ENCODE data around the gene PLSCR2. TPM values are rescaled to one million over a fixed set of nuclear protein-coding genes. Genes with fewer than 3 reads are reported as not detected.
"Not testable (repeated sequence)": the region's sequence is repeated elsewhere in the genome, so short reads cannot be mapped to it uniquely, and the experiment has no call there.

The PLSCR2 gene
- polyA plus RNA-seq, 3 donors from 2014 or later: not detected

DNA sequence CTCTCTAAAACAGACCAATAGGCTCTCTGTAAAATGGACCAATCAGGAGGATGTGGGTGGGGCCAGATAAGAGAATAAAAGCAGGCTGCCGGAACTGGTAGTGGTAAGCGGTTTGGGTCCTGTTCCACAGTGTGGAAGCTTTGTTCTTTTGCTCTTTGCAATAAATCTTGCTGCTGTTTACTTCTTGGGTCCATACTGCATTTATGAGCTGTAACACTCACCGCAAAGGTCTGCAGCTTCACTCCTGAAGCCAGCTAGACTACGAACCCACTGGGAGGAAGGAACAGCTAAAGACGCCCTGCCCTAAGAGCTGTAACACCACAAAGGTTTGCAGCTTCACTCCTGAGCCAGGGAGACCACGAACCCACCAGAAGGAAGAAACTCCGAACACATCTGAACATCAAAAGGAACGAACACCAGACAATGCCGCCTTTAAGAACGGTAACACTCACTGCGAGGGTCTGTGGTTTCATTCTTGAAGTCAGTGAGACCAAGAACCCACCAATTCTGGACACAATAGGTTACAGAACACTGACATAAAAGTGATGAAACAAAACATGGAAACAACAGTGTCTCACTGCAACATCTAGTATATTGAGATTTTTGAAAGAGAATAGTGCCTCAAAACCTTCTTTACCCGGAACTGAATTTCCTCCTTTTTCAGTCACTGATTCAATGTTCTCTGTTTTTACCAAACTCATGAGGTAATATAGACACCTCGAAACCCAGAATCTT is 28.8 kb upstream of the PLSCR2 start:
- no peaks in the 10 kb centered on the region for H3K9me3 Mint-ChIP-seq
- H3K27me3 Mint-ChIP-seq (ENCODE audit: low read depth in 3 of 3): peaks cover 2 to 8% (median 5%) of the 10 kb centered on the region in 3 donors
- peak overlapping the region; percentile 30 to 89 (median 67) for H3K27ac Mint-ChIP-seq
- H3K4me3 Mint-ChIP-seq: peak overlapping the region; percentile 81 to 88 (median 85)
- H3K4me1 Mint-ChIP-seq: peaks cover 22 to 24% of the 10 kb centered on the region in 2 donors
- peaks cover 0 to 10% (median 9%) of the 10 kb centered on the region in 3 donors for H3K36me3 Mint-ChIP-seq
- peak; percentile 38 to 54 (median 50) for DNase-seq

DNA sequence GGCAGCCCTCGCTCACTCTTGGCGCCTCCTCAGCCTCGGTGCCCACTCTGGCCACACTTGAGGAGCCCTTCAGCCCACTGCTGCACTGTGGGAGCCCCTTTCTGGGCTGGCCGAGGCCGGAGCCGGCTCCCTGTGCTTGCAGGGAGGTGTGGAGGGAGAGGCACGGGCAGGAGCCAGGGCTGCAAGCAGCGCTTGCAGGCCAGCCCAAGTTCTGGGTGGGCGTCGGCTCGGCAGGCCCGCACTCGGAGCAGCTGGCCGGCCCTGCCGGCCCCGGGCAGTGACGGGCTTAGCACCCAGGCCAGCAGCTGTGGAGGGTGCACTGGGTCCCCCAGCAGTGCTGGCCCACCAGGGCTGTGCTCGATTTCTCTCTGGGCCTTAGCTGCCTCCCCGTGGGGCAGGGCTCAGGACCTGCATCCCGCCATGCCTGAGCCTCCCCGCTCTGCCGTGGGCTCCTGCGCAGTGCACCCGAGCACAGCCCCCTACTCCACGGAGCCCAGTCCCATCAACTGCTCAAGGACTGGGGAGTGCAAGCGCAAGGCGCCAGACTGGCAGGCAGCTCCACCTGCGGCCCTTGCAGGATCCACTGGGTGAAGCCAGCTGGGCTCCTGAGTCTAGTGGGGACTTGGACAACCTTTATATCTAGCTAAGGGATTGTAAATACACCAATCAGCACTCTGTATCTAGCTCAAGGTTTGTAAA is 27.9 kb upstream of the PLSCR2 start:
- H3K4me1 Mint-ChIP-seq: peaks cover 22 to 24% of the 10 kb centered on the region in 2 donors
- peak overlapping the region in 2 of 6 donors; percentile 70 to 89 for H3K27ac Mint-ChIP-seq
- peaks cover 2 to 11% (median 5%) of the 10 kb centered on the region in 3 donors for H3K27me3 Mint-ChIP-seq (ENCODE audit: low read depth in 3 of 3)
- not testable (repeated sequence) for H3K36me3 Mint-ChIP-seq, H3K9me3 Mint-ChIP-seq, DNase-seq
- peak overlapping the region in 3 of 5 donors; percentile 81 to 88 (median 85) for H3K4me3 Mint-ChIP-seq

DNA sequence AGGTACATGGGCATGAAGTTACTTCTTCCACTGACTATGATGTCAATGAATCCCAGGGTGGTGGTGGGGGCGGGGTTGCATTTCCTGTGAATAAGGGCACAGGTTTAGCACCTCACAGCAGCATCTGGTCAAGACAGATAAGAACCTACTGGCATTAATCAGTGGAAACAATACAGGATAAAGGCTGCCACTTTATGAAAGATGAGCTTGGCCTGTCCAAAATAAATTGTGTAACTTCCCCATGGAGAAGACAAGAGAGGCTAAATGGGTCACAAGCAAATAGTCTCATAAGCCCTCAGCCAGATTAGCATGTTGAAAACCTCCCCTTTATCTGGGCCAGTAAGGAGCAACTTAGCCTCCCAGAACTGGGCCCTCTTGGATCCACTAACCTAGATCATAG is 27.4 kb upstream of the PLSCR2 start:
- Mint-ChIP-seq H3K9me3 (peaks cover 0 to 7% (median 3%) of the 10 kb centered on the region in 6 donors), H3K4me3 (peak overlapping the region in 1 of 5 donors; percentile 32), H3K36me3 (peaks cover 0 to 6% (median 0%) of the 10 kb centered on the region in 3 donors), H3K4me1 (peaks cover 22 to 24% of the 10 kb centered on the region in 2 donors), H3K27me3 (ENCODE audit: low read depth in 3 of 3) (peaks cover 2 to 11% (median 5%) of the 10 kb centered on the region in 3 donors), H3K27ac (no peak overlapping the region)
- DNase-seq: no peak

DNA sequence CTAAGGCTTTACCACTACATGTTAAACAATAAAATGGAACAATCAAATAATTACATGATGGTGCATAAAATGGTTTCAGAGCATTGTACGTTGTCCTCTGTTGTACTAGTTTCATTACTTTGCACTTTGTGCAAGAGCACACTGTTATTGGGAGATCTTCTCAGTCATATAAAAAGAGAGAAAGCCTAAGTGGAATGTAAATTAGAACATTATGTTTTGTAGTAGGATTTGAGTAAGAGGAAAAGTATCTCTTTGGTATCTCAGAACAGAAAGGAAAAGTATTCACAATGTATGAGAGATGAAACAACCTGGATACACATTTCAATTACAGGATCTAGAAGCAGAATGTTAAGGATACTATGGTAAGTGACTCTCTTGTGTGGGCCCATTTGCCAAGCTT is 26.9 kb upstream of the PLSCR2 start:
- H3K9me3 Mint-ChIP-seq: peaks cover 0 to 12% (median 3%) of the 10 kb centered on the region in 6 donors

DNA sequence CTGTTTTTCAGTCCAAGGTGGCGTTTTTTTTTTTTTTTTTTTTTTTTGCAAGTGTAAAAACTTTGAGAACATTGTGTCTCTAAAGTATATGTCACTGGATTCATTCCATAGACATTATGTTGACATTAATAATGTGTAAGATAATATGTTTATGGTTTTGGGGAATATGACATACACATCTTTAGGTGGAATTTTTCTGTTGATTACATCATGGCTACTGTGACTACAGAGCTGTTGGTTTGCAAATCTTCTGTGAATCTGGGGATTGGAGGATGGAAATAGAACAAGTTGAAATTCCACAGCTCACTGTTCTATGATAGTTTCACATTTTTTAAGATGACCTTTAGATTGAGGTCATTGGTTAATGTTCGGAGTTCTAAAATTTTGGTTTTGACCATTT is 24.4 kb upstream of the PLSCR2 start:
- H3K4me1 Mint-ChIP-seq: peaks cover 21 to 22% of the 10 kb centered on the region in 2 donors
- peaks cover 0 to 7% (median 0%) of the 10 kb centered on the region in 3 donors for H3K36me3 Mint-ChIP-seq
- no peak overlapping the region for H3K27ac Mint-ChIP-seq
- H3K4me3 Mint-ChIP-seq: no peak overlapping the region
- DNase-seq: no peak
- H3K27me3 Mint-ChIP-seq (ENCODE audit: low read depth in 3 of 3): peaks cover 2 to 17% (median 7%) of the 10 kb centered on the region in 3 donors
- peaks cover 2 to 28% (median 9%) of the 10 kb centered on the region in 6 donors for H3K9me3 Mint-ChIP-seq

More for the DNA sequence above, 26.9 kb upstream of the PLSCR2 start:
- Mint-ChIP-seq H3K27me3 (ENCODE audit: low read depth in 3 of 3) (peaks cover 2 to 11% (median 5%) of the 10 kb centered on the region in 3 donors), H3K36me3 (peaks cover 0 to 4% (median 0%) of the 10 kb centered on the region in 3 donors), H3K27ac (no peak overlapping the region), H3K4me1 (peaks cover 22 to 24% of the 10 kb centered on the region in 2 donors), H3K4me3 (peak overlapping the region in 1 of 5 donors; percentile 38)
- no peak for DNase-seq

DNA sequence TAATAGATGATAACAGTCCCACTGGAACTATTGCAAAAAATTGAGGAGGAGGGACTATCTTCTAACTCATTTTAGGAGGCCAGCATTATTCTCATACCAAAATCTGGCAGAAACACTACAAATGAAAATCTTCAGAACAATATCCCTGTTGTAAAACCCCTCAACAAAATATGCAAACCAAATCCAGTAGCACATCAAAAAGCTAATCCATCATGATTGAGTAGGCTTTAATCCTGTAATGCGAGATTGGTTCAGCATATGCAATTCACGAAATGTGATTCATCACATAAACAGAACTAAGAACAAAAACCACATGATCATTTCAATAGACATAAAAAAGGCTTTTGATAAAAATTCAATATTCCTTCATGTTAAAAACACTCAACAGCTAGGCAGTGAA is 23.9 kb upstream of the PLSCR2 start:
- no peak overlapping the region for H3K27ac Mint-ChIP-seq
- no peak for DNase-seq
- peaks cover 2 to 17% (median 7%) of the 10 kb centered on the region in 3 donors for H3K27me3 Mint-ChIP-seq (ENCODE audit: low read depth in 3 of 3)
- H3K4me1 Mint-ChIP-seq: peaks cover 16 to 17% of the 10 kb centered on the region in 2 donors
- H3K4me3 Mint-ChIP-seq: no peak overlapping the region
- peaks cover 3 to 31% (median 12%) of the 10 kb centered on the region in 6 donors for H3K9me3 Mint-ChIP-seq
- peaks cover 0 to 7% (median 0%) of the 10 kb centered on the region in 3 donors for H3K36me3 Mint-ChIP-seq

DNA sequence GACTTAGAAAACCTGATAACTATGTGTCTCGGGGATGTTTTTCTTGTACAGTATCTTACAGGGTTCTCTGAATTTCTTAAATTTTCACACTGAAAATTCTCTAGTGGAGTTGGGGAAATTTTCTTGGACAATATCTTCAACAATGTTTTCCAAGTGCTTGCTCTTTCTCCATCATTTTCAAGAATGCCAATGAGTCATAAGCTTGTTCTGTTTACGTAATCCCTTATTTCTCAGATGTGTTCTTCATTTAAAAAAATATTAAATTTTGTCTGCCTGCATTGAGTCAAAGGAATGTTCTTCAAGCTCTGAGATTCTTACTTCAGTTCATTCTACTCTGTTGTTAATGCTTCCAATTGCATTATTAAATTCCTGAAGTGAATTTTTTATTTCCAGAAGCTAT is 21.9 kb upstream of the PLSCR2 start:
- Mint-ChIP-seq H3K27ac (no peak overlapping the region), H3K4me3 (no peak overlapping the region), H3K36me3 (peaks cover 0 to 4% (median 0%) of the 10 kb centered on the region in 3 donors), H3K27me3 (ENCODE audit: low read depth in 3 of 3) (peaks cover 2 to 20% (median 6%) of the 10 kb centered on the region in 3 donors), H3K9me3 (peaks cover 3 to 36% (median 16%) of the 10 kb centered on the region in 6 donors), H3K4me1 (peaks cover 2 to 4% of the 10 kb centered on the region in 2 donors)
- DNase-seq: no peak

DNA sequence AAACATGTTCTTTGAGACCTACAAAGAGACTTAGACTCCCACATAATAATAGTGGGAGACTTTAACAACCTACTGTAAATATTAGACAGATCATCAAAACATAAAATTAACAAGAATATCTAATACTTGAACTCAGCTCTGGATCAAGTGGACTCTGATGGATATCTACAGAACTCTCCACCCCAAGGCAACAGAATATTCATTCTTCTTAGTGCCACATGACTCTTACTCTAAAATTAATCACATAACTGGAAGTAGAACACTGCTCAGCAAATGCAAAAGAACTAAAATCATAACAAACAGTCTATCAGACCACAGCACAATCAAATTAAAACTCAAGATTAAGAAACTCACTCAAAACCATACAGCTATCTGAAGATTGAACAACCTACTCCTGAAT is 15.9 kb upstream of the PLSCR2 start:
- no peak overlapping the region for H3K27ac Mint-ChIP-seq
- H3K4me3 Mint-ChIP-seq: no peak overlapping the region
- DNase-seq: no peak
- H3K36me3 Mint-ChIP-seq: peaks cover 4 to 6% (median 4%) of the 10 kb centered on the region in 3 donors
- peaks cover 4 to 20% (median 14%) of the 10 kb centered on the region in 3 donors for H3K27me3 Mint-ChIP-seq (ENCODE audit: low read depth in 3 of 3)
- peaks cover 13 to 36% (median 22%) of the 10 kb centered on the region in 6 donors for H3K9me3 Mint-ChIP-seq
- no peaks in the 10 kb centered on the region for H3K4me1 Mint-ChIP-seq

DNA sequence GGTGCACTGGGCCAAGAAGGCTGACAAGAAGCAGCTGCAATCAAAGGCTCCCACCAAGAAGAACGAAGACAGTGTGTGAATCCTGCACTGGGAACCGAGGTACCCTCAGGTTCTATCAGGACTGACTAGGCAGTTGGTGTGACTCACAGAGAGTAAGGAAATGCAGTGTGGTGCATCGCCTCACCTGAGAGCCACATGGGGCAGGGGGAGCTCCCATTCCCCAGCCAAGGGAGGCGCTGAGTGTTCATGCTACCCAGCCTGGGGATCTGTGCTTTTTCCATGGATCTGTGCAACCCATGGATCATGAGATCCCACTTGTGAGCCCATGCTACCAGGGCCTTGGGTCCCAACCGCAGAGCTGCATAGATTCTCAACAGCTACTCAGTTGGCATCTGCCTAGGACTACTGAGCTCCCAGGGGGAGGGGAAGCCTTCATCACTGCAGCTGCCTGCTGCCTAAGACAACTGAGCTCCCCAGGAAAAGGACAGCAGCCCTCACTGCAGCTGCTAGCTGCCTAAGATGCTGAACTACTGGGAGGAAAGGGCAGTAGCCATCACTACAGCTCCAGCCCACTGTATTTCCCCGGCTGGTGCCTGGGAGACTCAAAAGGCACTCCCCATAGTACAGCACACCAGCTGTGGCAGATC is 6.9 kb upstream of the PLSCR2 start:
- H3K9me3 Mint-ChIP-seq: peaks cover 0 to 2% (median 0%) of the 10 kb centered on the region in 6 donors
- no peaks in the 10 kb centered on the region for H3K4me1 Mint-ChIP-seq
- H3K27ac Mint-ChIP-seq: no peak overlapping the region
- H3K27me3 Mint-ChIP-seq (ENCODE audit: low read depth in 3 of 3): peaks cover 4 to 28% (median 7%) of the 10 kb centered on the region in 3 donors
- DNase-seq: no peak
- H3K4me3 Mint-ChIP-seq: no peak overlapping the region
- H3K36me3 Mint-ChIP-seq: no peaks in the 10 kb centered on the region

DNA sequence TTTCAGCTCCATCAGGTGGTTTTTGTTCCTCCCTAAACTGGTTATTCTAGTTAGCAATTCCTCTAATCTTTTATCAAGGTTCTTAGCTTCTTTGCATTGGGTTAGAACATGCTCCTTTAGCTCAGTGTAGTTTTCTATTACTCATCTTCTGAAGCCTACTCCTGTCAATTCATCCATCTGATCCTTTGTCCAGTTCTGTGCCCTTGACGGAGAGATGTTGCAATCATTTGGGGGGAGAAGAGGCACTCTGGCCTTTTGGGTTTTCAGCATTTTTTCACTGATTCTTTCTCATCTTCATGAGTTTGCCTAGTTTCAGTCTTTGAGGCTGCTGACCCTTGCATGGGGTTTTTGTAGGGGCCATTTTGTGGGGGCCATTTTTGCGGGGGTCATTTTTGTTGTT is 5.6 kb upstream of the PLSCR2 start:
- H3K27me3 Mint-ChIP-seq (ENCODE audit: low read depth in 3 of 3): peaks cover 4 to 21% (median 4%) of the 10 kb centered on the region in 3 donors
- not testable (repeated sequence) for H3K27ac Mint-ChIP-seq, H3K4me3 Mint-ChIP-seq, H3K9me3 Mint-ChIP-seq, DNase-seq, H3K36me3 Mint-ChIP-seq, H3K4me1 Mint-ChIP-seq

DNA sequence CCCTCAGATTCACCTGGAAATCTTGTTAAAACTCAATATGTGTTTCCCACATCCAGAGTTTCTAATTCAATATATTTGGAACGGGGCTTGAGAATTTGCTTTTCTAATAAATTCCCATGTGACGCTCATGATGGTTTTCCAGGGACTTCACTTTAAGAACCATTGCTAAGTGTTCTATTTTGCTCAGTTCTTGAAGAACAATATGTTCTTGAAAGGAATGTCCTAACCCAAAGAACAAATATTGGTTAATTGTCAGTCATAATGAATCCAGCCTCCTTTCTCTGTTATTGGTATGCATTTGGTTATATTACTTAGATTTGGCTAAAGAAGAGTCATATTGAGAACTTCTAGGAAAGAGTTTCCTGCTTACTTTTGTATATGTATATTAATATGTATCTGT is 4.4 kb upstream of the PLSCR2 start:
- Mint-ChIP-seq H3K36me3 (no peaks in the 10 kb centered on the region), H3K27ac (no peak overlapping the region), H3K9me3 (peaks cover 0 to 1% (median 0%) of the 10 kb centered on the region in 6 donors), H3K27me3 (ENCODE audit: low read depth in 3 of 3) (peaks cover 1 to 20% (median 2%) of the 10 kb centered on the region in 3 donors), H3K4me3 (no peak overlapping the region), H3K4me1 (peaks cover 4 to 9% of the 10 kb centered on the region in 2 donors)
- DNase-seq: no peak

DNA sequence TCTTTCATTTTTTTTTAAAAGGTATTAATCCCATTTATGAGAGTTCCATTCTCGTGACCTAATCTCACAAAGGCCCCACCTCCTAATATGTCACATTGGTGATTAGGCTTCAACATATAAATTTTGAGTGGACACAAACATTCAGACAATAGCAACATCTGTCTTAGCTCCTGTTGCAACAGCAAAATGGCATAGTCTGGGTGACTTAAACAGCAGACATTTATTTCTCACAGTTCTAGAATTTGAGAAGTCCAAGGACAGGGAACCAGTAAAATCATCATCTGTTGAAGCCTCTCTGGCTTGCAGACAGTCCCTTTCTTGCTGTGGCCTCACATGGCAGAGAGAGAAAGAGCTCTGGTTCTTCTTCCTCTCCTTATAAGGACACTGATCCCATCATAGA is 3.2 kb upstream of the PLSCR2 start:
- Mint-ChIP-seq H3K9me3 (no peaks in the 10 kb centered on the region), H3K4me3 (no peak overlapping the region), H3K36me3 (no peaks in the 10 kb centered on the region), H3K27me3 (ENCODE audit: low read depth in 3 of 3) (peaks cover 1 to 15% (median 2%) of the 10 kb centered on the region in 3 donors), H3K27ac (no peak overlapping the region), H3K4me1 (peaks cover 5 to 13% of the 10 kb centered on the region in 2 donors)
- no peak for DNase-seq

DNA sequence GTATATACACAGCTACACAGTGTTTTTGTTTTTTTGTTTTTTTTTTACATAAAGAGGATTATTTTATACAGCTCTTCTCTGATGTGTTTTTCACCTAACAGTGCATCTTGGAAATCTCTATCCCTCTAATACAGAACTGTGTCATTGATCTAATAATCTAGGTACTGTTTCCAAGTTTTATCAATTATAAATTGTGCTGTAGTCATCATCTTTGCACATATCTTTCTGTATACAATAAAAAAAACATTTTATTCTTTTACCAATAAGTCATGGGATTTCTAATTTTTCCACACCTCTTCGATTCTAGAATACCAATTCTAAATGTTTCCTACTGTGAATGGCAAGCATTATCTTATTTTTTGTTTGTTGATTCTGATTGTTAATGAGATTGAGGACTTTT is 1.7 kb upstream of the PLSCR2 start:
- H3K27me3 Mint-ChIP-seq (ENCODE audit: low read depth in 3 of 3): peaks cover 1 to 12% (median 2%) of the 10 kb centered on the region in 3 donors
- peak overlapping the region in 2 of 5 donors; percentile 27 to 76 for H3K4me3 Mint-ChIP-seq
- H3K36me3 Mint-ChIP-seq: no peaks in the 10 kb centered on the region
- no peak overlapping the region for H3K27ac Mint-ChIP-seq
- H3K9me3 Mint-ChIP-seq: no peaks in the 10 kb centered on the region
- no peak for DNase-seq
- H3K4me1 Mint-ChIP-seq: peaks cover 6 to 13% of the 10 kb centered on the region in 2 donors
